ENCODE measurements around the gene SYDE1.

SYDE1 gene

GRCh38 chr19:15144046-15144646 is 36.9 kb downstream of the SYDE1 start:
- Histone ChIP-seq H3K27me3 (ENCODE audit: insufficient read depth, low read length) (no peaks in the 10 kb centered on the region), H2AFZ (ENCODE audit: low read depth, low read length) (no peak overlapping the region), H3K36me3 (ENCODE audit: insufficient read depth, low read length) (no peaks in the 10 kb centered on the region), H3K9me3 (ENCODE audit: low read length) (peaks cover 1% of the 10 kb centered on the region), H3K4me3 (ENCODE audit: low read length) (no peak overlapping the region), H3K4me1 (ENCODE audit: insufficient read depth, low read length) (no peaks in the 10 kb centered on the region)

- no peak overlapping the region for H3K4me3 ChIP-seq (ENCODE audit: low read length)
- H3K9me3 ChIP-seq (ENCODE audit: low read length): no peaks in the 10 kb centered on the region
- no peaks in the 10 kb centered on the region for H3K36me3 ChIP-seq (ENCODE audit: insufficient read depth, low read length)
- H2AFZ ChIP-seq (ENCODE audit: low read depth, low read length): no peak overlapping the region
- no peaks in the 10 kb centered on the region for H3K27me3 ChIP-seq (ENCODE audit: insufficient read depth, low read length)
- no peaks in the 10 kb centered on the region for H3K4me1 ChIP-seq (ENCODE audit: insufficient read depth, low read length)
These were observed 39.9 kb downstream of the SYDE1 start for GRCh38 chr19:15147090-15147489.

GRCh38 chr19:15149737-15150136 is 42.5 kb downstream of the SYDE1 start:
- Histone ChIP-seq H3K9me3 (ENCODE audit: low read length) (no peaks in the 10 kb centered on the region), H3K27me3 (ENCODE audit: insufficient read depth, low read length) (no peaks in the 10 kb centered on the region), H2AFZ (ENCODE audit: low read depth, low read length) (no peak overlapping the region), H3K4me1 (ENCODE audit: insufficient read depth, low read length) (no peaks in the 10 kb centered on the region), H3K36me3 (ENCODE audit: insufficient read depth, low read length) (no peaks in the 10 kb centered on the region), H3K4me3 (ENCODE audit: low read length) (no peak overlapping the region)

GRCh38 chr19:15154002-15154612 is 46.9 kb downstream of the SYDE1 start:
- no peaks in the 10 kb centered on the region for H3K36me3 ChIP-seq (ENCODE audit: insufficient read depth, low read length)

GRCh38 chr19:15155296-15155695 is 48.1 kb downstream of the SYDE1 start:
- no peak overlapping the region for H3K4me3 ChIP-seq (ENCODE audit: low read length)
- peaks cover 5% of the 10 kb centered on the region for H3K36me3 ChIP-seq (ENCODE audit: insufficient read depth, low read length)
- H2AFZ ChIP-seq (ENCODE audit: low read depth, low read length): no peak overlapping the region
- H3K9me3 ChIP-seq (ENCODE audit: low read length): no peaks in the 10 kb centered on the region
- H3K27me3 ChIP-seq (ENCODE audit: insufficient read depth, low read length): no peaks in the 10 kb centered on the region
- H3K4me1 ChIP-seq (ENCODE audit: insufficient read depth, low read length): no peaks in the 10 kb centered on the region

More at GRCh38 chr19:15154002-15154612, 46.9 kb downstream of the SYDE1 start:
- H2AFZ ChIP-seq (ENCODE audit: low read depth, low read length): no peak overlapping the region
- H3K4me1 ChIP-seq (ENCODE audit: insufficient read depth, low read length): no peaks in the 10 kb centered on the region
- no peaks in the 10 kb centered on the region for H3K9me3 ChIP-seq (ENCODE audit: low read length)
- no peaks in the 10 kb centered on the region for H3K27me3 ChIP-seq (ENCODE audit: insufficient read depth, low read length)
- H3K4me3 ChIP-seq (ENCODE audit: low read length): no peak overlapping the region

GRCh38 chr19:15156391-15156790 is 49.2 kb downstream of the SYDE1 start:
- Histone ChIP-seq H2AFZ (ENCODE audit: low read depth, low read length) (no peak overlapping the region), H3K9me3 (ENCODE audit: low read length) (no peaks in the 10 kb centered on the region), H3K4me1 (ENCODE audit: insufficient read depth, low read length) (no peaks in the 10 kb centered on the region), H3K4me3 (ENCODE audit: low read length) (no peak overlapping the region), H3K36me3 (ENCODE audit: insufficient read depth, low read length) (peaks cover 11% of the 10 kb centered on the region), H3K27me3 (ENCODE audit: insufficient read depth, low read length) (no peaks in the 10 kb centered on the region)

GRCh38 chr19:15159251-15159650 is 52.0 kb downstream of the SYDE1 start:
- Histone ChIP-seq H3K9me3 (ENCODE audit: low read length) (no peaks in the 10 kb centered on the region), H3K27me3 (ENCODE audit: insufficient read depth, low read length) (no peaks in the 10 kb centered on the region), H3K4me1 (ENCODE audit: insufficient read depth, low read length) (no peaks in the 10 kb centered on the region), H3K4me3 (ENCODE audit: low read length) (no peak overlapping the region), H3K36me3 (ENCODE audit: insufficient read depth, low read length) (peaks cover 33% of the 10 kb centered on the region), H2AFZ (ENCODE audit: low read depth, low read length) (no peak overlapping the region)

GRCh38 chr19:15161028-15161984 is 54.1 kb downstream of the SYDE1 start:
- no peaks in the 10 kb centered on the region for H3K27me3 ChIP-seq (ENCODE audit: insufficient read depth, low read length)
- H3K9me3 ChIP-seq (ENCODE audit: low read length): peaks cover 2% of the 10 kb centered on the region
- no peak overlapping the region for H3K4me3 ChIP-seq (ENCODE audit: low read length)
- peaks cover 53% of the 10 kb centered on the region for H3K36me3 ChIP-seq (ENCODE audit: insufficient read depth, low read length)
- no peaks in the 10 kb centered on the region for H3K4me1 ChIP-seq (ENCODE audit: insufficient read depth, low read length)
- H2AFZ ChIP-seq (ENCODE audit: low read depth, low read length): no peak overlapping the region
